Measurements from ENCODE around the gene AP1M2.

AP1M2 gene

GRCh38 chr19:10624585-10624984, 37.5 kb upstream of the AP1M2 start:
- Histone ChIP-seq H4K20me1 (peaks cover 30 to 98% (median 91%) of the 10 kb centered on the region in 11 experiments; a peak in 20 of 22 replicates), H3K27me3 (no peaks in the 10 kb centered on the region), H3K4me1 (peaks cover 8 to 39% (median 26%) of the 10 kb centered on the region in 10 experiments; a peak in 19 of 20 replicates), H3K9me3 (replicated peaks in 1 of 11) (no peaks in the 10 kb centered on the region), H3K9ac (peak overlapping the region in 2 of 11 experiments; percentile 3 to 9; a peak in 1 of 22 replicates), H3K36me3 (peaks cover 41 to 100% (median 93%) of the 10 kb centered on the region in 11 experiments), H3K27ac (peak overlapping the region in 1 of 11 experiments; percentile 26; a peak in 1 of 22 replicates), H3K4me2 (peak overlapping the region in 1 of 11 experiments; percentile 1; a peak in 2 of 22 replicates), H3K4me3 (no peak overlapping the region)
- TF ChIP-seq Cebpa-rat (IDR thresholded peaks at IDR 0.05) = no peak

DNA sequence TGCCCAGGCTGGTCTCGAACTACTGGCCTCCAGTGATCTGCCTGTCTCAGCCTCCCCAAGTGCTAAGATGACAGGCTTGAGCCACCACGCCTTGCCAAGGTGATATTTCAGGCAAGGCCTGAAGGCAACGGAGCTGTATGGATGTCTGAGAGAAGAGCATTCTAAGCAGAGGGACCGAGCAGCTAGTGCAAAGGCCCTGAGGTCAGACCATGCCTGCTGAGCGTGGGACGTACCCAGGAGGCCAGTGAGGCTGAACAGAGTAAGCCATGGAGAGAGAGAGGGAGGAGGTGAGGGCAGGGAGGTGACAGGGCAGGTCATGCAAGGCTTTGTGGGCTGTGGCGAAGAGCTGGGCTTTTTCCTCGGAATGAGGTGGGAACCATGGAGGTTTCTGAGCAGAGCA, 34.9 kb upstream of the AP1M2 start:
- peaks cover 19 to 100% (median 91%) of the 10 kb centered on the region in 11 experiments for H3K36me3 ChIP-seq
- H4K20me1 ChIP-seq = peaks cover 30 to 100% (median 99%) of the 10 kb centered on the region in 11 experiments; a peak in 20 of 22 replicates
- H3K9ac ChIP-seq = peak overlapping the region in 3 of 11 experiments; percentile 1 to 36 (median 25); a peak in 3 of 22 replicates
- H3K9me3 ChIP-seq (replicated peaks in 1 of 11) = no peaks in the 10 kb centered on the region
- H3K4me3 ChIP-seq = no peak overlapping the region
- TF ChIP-seq Cebpa-rat (IDR thresholded peaks at IDR 0.05) = no peak
- peaks cover 8 to 39% (median 27%) of the 10 kb centered on the region in 10 experiments; a peak in 19 of 20 replicates for H3K4me1 ChIP-seq
- H3K4me2 ChIP-seq = no peak overlapping the region
- peak overlapping the region in 1 of 11 experiments; percentile 6; a peak in 1 of 22 replicates for H3K27ac ChIP-seq
- H3K27me3 ChIP-seq = no peaks in the 10 kb centered on the region

- H3K9ac ChIP-seq = peak overlapping the region in 3 of 11 experiments; percentile 12 to 18 (median 14); a peak in 3 of 22 replicates
- no peak for TF ChIP-seq Cebpa-rat (IDR thresholded peaks at IDR 0.05)
- H3K4me2 ChIP-seq = peak overlapping the region in 3 of 11 experiments; percentile 10 to 24 (median 16); a peak in 3 of 22 replicates
- H3K36me3 ChIP-seq = peaks cover 8 to 100% (median 88%) of the 10 kb centered on the region in 11 experiments
- H3K4me3 ChIP-seq = no peak overlapping the region
- peaks cover 27 to 100% (median 100%) of the 10 kb centered on the region in 11 experiments; a peak in 20 of 22 replicates for H4K20me1 ChIP-seq
- no peaks in the 10 kb centered on the region for H3K9me3 ChIP-seq (replicated peaks in 1 of 11)
- no peaks in the 10 kb centered on the region for H3K27me3 ChIP-seq
- H3K4me1 ChIP-seq = peaks cover 15 to 41% (median 34%) of the 10 kb centered on the region in 10 experiments
- H3K27ac ChIP-seq = peak overlapping the region in 1 of 11 experiments; percentile 3; a peak in 1 of 22 replicates
Observed at GRCh38 chr19:10620786-10621185, 33.7 kb upstream of the AP1M2 start.

- Histone ChIP-seq H4K20me1 (peaks cover 27 to 100% (median 96%) of the 10 kb centered on the region in 11 experiments; a peak in 20 of 22 replicates), H3K36me3 (peaks cover 8 to 100% (median 82%) of the 10 kb centered on the region in 11 experiments), H3K4me3 (no peak overlapping the region), H3K4me1 (peaks cover 15 to 52% (median 44%) of the 10 kb centered on the region in 10 experiments), H3K9me3 (replicated peaks in 1 of 11) (no peaks in the 10 kb centered on the region), H3K27ac (no peak overlapping the region), H3K9ac (no peak overlapping the region), H3K27me3 (no peaks in the 10 kb centered on the region), H3K4me2 (no peak overlapping the region)
- no peak for TF ChIP-seq Cebpa-rat (IDR thresholded peaks at IDR 0.05)
Observed at GRCh38 chr19:10618846-10619245, 31.7 kb upstream of the AP1M2 start.

- no peak overlapping the region for H3K4me3 ChIP-seq
- H3K9ac ChIP-seq = no peak overlapping the region
- 0 out of 22 replicates have a peak overlapping the region, but pooled peaks of 1 of the 11 experiments have one; percentile 6 for H3K27ac ChIP-seq
- H4K20me1 ChIP-seq = peaks cover 19 to 100% (median 96%) of the 10 kb centered on the region in 11 experiments; a peak in 21 of 22 replicates
- TF ChIP-seq Cebpa-rat (IDR thresholded peaks at IDR 0.05) = no peak
- H3K4me2 ChIP-seq = no peak overlapping the region
- H3K27me3 ChIP-seq = no peaks in the 10 kb centered on the region
- H3K36me3 ChIP-seq = peaks cover 17 to 100% (median 85%) of the 10 kb centered on the region in 11 experiments; a peak in 21 of 22 replicates
- peaks cover 15 to 45% (median 35%) of the 10 kb centered on the region in 10 experiments for H3K4me1 ChIP-seq
- H3K9me3 ChIP-seq (replicated peaks in 1 of 11) = peaks cover 0 to 4% (median 0%) of the 10 kb centered on the region in 11 experiments; a peak in 1 of 22 replicates
Observed at GRCh38 chr19:10617409-10618121, 30.5 kb upstream of the AP1M2 start.

GRCh38 chr19:10615429-10616023, 28.4 kb upstream of the AP1M2 start:
- Histone ChIP-seq H3K36me3 (peaks cover 15 to 99% (median 83%) of the 10 kb centered on the region in 11 experiments; a peak in 21 of 22 replicates), H3K4me2 (peak overlapping the region; percentile 18 to 63 (median 38); a peak in 20 of 22 replicates), H4K20me1 (peaks cover 10 to 100% (median 96%) of the 10 kb centered on the region in 11 experiments; a peak in 21 of 22 replicates), H3K27ac (peak overlapping the region in 6 of 11 experiments; percentile 17 to 33 (median 22); a peak in 4 of 22 replicates), H3K9me3 (replicated peaks in 1 of 11) (peaks cover 0 to 4% (median 0%) of the 10 kb centered on the region in 11 experiments; a peak in 1 of 22 replicates), H3K9ac (no peak overlapping the region; a peak in 2 of 22 replicates), H3K27me3 (no peaks in the 10 kb centered on the region), H3K4me1 (peaks cover 15 to 52% (median 34%) of the 10 kb centered on the region in 10 experiments), H3K4me3 (no peak overlapping the region)
- TF ChIP-seq Cebpa-rat (IDR thresholded peaks at IDR 0.05) = no peak

DNA sequence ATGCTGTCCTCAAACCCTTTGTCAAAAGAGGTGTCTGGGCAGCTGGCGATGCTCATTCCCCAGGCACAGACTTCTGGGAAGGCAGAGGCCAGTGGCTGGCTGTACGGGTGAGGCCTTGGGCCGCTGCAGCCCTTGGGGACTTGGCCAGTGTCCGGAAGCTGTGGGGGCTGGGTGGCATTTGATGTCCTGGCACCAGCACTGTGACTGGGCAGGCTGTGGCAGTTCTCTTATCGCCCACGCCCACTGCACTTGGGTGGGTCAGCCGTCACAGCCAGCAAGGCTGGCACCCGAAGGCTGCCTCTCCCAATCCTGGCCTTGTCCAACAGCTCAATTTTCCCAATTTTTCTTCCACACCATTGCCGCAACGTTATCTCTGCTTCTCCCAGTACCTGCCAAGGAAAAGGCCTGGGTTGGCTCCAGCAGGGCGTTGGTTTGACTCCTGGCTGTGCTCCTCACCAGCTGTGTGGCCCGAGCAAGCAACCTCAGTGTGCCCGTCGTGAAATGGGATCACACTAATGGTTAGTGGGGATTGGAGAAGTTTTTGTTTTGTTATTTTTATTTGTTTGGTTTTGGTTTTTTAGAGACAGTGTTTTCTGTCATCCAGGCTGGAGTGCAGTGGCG, 25.5 kb upstream of the AP1M2 start:
- TF ChIP-seq Cebpa-rat (IDR thresholded peaks at IDR 0.05) = no peak

DNA sequence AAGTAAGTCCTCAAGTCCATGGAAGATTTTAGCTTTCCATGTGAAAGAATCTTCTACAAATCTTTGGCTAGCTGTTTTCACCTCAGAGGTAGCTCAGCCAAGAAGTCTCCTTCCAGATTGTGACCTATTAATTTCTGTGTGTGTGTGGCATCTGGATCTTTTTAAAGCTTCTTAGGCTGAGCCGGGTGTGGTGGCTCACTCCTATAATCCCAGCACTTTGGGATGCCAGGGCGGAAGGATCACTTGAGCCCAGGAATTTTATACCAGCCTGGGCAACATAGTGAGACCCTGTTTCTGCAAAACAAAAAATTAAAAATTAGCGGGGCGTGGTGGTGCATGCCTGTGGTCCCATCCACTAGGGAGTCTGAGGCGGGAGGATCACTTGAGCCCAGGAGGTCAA, 24.8 kb upstream of the AP1M2 start:
- H3K4me1 ChIP-seq = peaks cover 15 to 54% (median 38%) of the 10 kb centered on the region in 10 experiments
- no peak overlapping the region for H3K4me2 ChIP-seq
- TF ChIP-seq Cebpa-rat (IDR thresholded peaks at IDR 0.05) = no peak
- H3K27ac ChIP-seq = no peak overlapping the region
- H3K27me3 ChIP-seq = no peaks in the 10 kb centered on the region
- peaks cover 4 to 100% (median 86%) of the 10 kb centered on the region in 11 experiments; a peak in 21 of 22 replicates for H4K20me1 ChIP-seq
- H3K4me3 ChIP-seq = no peak overlapping the region
- peak overlapping the region in 2 of 11 experiments; percentile 37; a peak in 3 of 22 replicates for H3K9ac ChIP-seq
- peaks cover 12 to 84% (median 53%) of the 10 kb centered on the region in 11 experiments; a peak in 20 of 22 replicates for H3K36me3 ChIP-seq
- H3K9me3 ChIP-seq (replicated peaks in 1 of 11) = peaks cover 0 to 4% (median 0%) of the 10 kb centered on the region in 11 experiments; a peak in 1 of 22 replicates

More for the DNA sequence above, 25.5 kb upstream of the AP1M2 start:
- peak overlapping the region in 1 of 11 experiments; percentile 6; a peak in 1 of 22 replicates for H3K4me2 ChIP-seq
- H3K9me3 ChIP-seq (replicated peaks in 1 of 11) = peaks cover 0 to 4% (median 0%) of the 10 kb centered on the region in 11 experiments; a peak in 1 of 22 replicates
- no peaks in the 10 kb centered on the region for H3K27me3 ChIP-seq
- H4K20me1 ChIP-seq = peaks cover 4 to 100% (median 88%) of the 10 kb centered on the region in 11 experiments; a peak in 21 of 22 replicates
- peaks cover 15 to 56% (median 38%) of the 10 kb centered on the region in 10 experiments for H3K4me1 ChIP-seq
- H3K27ac ChIP-seq = 0 out of 22 replicates have a peak overlapping the region, but pooled peaks of 1 of the 11 experiments have one; percentile 1
- H3K4me3 ChIP-seq = no peak overlapping the region
- peaks cover 12 to 84% (median 58%) of the 10 kb centered on the region in 11 experiments; a peak in 20 of 22 replicates for H3K36me3 ChIP-seq
- H3K9ac ChIP-seq = peak overlapping the region in 1 of 11 experiments; percentile 37; a peak in 1 of 22 replicates
